Suprapubic skin (tissue), 4 donors: Measurements from ENCODE around the gene ZNF837. TPM values are rescaled to one million over a fixed set of nuclear protein-coding genes. Genes with fewer than 3 reads are reported as not detected.
"Not testable (repeated sequence)": the region's sequence is repeated elsewhere in the genome, so short reads cannot be mapped to it uniquely, and the experiment has no call there.

Experiments used
- DNase-seq, 2 donors: peaks; one replicate each; pipeline ENCODE4 v3.0.0-alpha.2; 2019; ENCODE audit warnings: low spot score in 2 of 2
- H3K27ac ChIP-seq: fragments of 200-600 bp; sonication (generic); one replicate; pipeline ENCODE4 v1.5.1; 2019
- H3K27me3 ChIP-seq: fragments of 200-600 bp; sonication (generic); one replicate; pipeline ENCODE4 v1.5.1; 2019
- H3K36me3 ChIP-seq: fragments of 200-600 bp; sonication (generic); one replicate; pipeline ENCODE4 v1.5.1; 2019
- H3K4me1 ChIP-seq: fragments of 200-600 bp; sonication (generic); one replicate; pipeline ENCODE4 v1.5.1; 2019
- H3K4me3 ChIP-seq: fragments of 200-600 bp; sonication (generic); one replicate; pipeline ENCODE4 v1.5.1; 2019; ENCODE audit warnings: mild to moderate bottlenecking
- H3K9me3 ChIP-seq: fragments of 200-600 bp; sonication (generic); one replicate; pipeline ENCODE4 v1.5.1; 2019
- EP300 ChIP-seq: sonication (generic); formaldehyde crosslinking; IDR thresholded peaks from one replicate; pipeline ENCODE4 v1.6.1; 2017; ENCODE audit warnings: antibody characterized with exemption
- POLR2A ChIP-seq, 2 donors: fragments of 450-650 bp; IDR thresholded peaks; one replicate each; pipeline ENCODE4 v1.6.1; 2017; ENCODE audit warnings: antibody characterized with exemption in 2 of 2, mild to moderate bottlenecking in 2 of 2, moderate library complexity in 2 of 2
- POLR2AphosphoS5 ChIP-seq, 3 donors: sonication (generic); formaldehyde crosslinking; IDR thresholded peaks; one replicate each; pipeline ENCODE4 v1.6.1; 2017; ENCODE audit warnings: antibody characterized with exemption in 3 of 3
- WGBS: methylation state at CpG from one replicate; pipeline ENCODE4 v1.1.5; 2018; 5-methylcytosine and 5-hydroxymethylcytosine counted together
- total RNA-seq, 4 donors: library from RNA; depleted of rRNA; stranded (reverse); fragments of >200 nt; gene quantifications; one replicate each; pipeline ENCODE4 v1.1.0, GENCODE V29; 2016
- TF ChIP-seq, protein P1 (sequence below), 2 donors: fragments of 200-600 bp in 1 of 2; fragments of 450-650 bp in 1 of 2; sonication (generic) in 1 of 2; IDR thresholded peaks; one replicate each; pipeline ENCODE4 v1.5.1; 2016 to 2019; ENCODE audit warnings: antibody characterized with exemption in 2 of 2, mild to moderate bottlenecking in 1 of 2, moderate library complexity in 1 of 2

ZNF837 gene
- total RNA-seq, 4 donors from 2014 or later = 2.6 to 6.2 (median 4.3) TPM

DNA sequence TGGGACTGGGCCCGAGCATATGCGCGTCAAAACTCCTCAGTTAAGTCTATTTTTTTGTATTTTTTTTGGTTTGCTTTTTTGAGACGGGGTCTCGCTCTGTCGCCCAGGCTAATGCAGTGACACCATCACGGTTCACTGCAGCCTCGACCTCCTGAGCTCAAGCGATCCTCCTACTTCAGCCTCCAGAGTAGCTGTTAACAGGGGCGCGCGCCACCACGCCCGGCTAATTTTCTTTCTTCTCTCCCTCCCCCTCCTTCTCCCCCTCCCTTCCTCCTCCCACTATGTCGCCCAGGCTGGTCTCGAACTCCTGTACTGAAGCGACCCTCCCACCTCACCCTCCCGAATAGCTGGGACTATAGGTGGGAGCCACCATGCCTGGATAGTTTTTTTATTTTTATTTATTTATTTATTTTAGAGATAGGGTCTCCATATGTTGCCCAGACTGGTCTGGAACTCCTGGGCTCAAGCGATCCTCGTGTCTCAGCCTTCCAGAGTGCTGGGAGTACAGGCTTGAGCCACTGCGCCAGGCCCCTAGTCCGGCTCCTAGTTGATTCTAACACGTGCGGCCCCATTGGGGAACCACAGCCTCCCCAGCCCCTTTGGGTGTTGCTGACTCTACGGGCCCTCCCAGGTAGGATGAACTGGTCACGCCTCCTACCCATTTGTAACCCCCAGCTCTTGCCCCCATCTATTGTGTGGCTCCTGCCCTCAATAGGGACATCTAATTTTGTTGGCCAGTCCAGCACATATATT is 806 bp upstream of the ZNF837 start:
- Histone ChIP-seq H3K27me3 (no peaks in the 10 kb centered on the region), H3K4me1 (peaks cover 39% of the 10 kb centered on the region), H3K36me3 (no peaks in the 10 kb centered on the region), H3K4me3 (peak overlapping the region; percentile 88), H3K27ac (peak overlapping the region; percentile 95), H3K9me3 (no peaks in the 10 kb centered on the region)
- 31% methylated on average over 26 of the region's 26 CpGs for WGBS
- TF ChIP-seq POLR2A (IDR thresholded peaks at IDR 0.05) (no peak), POLR2AphosphoS5 (IDR thresholded peaks at IDR 0.05) (no peak), EP300 (no peak)
- TF ChIP-seq, protein P1, sequence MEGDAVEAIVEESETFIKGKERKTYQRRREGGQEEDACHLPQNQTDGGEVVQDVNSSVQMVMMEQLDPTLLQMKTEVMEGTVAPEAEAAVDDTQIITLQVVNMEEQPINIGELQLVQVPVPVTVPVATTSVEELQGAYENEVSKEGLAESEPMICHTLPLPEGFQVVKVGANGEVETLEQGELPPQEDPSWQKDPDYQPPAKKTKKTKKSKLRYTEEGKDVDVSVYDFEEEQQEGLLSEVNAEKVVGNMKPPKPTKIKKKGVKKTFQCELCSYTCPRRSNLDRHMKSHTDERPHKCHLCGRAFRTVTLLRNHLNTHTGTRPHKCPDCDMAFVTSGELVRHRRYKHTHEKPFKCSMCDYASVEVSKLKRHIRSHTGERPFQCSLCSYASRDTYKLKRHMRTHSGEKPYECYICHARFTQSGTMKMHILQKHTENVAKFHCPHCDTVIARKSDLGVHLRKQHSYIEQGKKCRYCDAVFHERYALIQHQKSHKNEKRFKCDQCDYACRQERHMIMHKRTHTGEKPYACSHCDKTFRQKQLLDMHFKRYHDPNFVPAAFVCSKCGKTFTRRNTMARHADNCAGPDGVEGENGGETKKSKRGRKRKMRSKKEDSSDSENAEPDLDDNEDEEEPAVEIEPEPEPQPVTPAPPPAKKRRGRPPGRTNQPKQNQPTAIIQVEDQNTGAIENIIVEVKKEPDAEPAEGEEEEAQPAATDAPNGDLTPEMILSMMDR (IDR thresholded peaks at IDR 0.05) = no peak
- no peak for DNase-seq

DNA sequence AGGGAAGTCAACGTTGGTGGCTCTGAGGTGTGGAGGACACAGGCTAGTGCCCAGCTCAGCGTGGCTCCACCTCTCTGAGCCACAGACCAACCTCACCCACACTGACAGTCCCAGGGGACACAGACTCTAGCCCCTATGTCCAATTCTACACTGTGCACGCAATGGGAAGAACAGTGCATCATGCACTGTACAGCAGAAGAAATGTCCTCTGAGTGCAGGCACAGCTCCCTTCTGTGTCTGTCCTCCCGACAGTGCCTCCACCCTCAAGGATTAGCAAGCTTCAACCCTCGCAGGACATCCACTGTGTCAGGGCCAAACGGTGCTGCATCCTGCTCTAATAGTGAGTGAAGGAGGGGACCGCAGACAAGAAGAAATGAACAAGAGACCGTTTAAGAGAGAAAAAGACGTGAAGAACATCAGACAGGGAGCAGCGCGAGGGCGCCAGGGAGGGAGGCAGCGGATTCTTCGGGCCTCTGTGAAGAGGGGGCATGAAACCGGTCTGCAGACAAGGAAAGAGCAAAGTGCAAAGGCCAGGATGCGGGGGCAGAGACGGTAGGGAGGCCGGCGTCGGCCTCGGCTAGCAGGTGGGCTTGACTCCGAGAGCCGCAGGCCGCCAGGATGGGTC is 681 bp downstream of the ZNF837 start:
- no peak for DNase-seq
- Histone ChIP-seq H3K4me1 (peaks cover 26% of the 10 kb centered on the region), H3K4me3 (peak overlapping the region; percentile 88), H3K27me3 (no peaks in the 10 kb centered on the region), H3K9me3 (no peaks in the 10 kb centered on the region), H3K36me3 (no peaks in the 10 kb centered on the region), H3K27ac (peak overlapping the region; percentile 95)
- WGBS = 4% methylated on average over 24 of the region's 24 CpGs
- TF ChIP-seq, protein P1 (IDR thresholded peaks at IDR 0.05) = no peak
- no peak for TF ChIP-seq POLR2A (IDR thresholded peaks at IDR 0.05)
- TF ChIP-seq EP300 = no peak
- no peak for TF ChIP-seq POLR2AphosphoS5 (IDR thresholded peaks at IDR 0.05)

DNA sequence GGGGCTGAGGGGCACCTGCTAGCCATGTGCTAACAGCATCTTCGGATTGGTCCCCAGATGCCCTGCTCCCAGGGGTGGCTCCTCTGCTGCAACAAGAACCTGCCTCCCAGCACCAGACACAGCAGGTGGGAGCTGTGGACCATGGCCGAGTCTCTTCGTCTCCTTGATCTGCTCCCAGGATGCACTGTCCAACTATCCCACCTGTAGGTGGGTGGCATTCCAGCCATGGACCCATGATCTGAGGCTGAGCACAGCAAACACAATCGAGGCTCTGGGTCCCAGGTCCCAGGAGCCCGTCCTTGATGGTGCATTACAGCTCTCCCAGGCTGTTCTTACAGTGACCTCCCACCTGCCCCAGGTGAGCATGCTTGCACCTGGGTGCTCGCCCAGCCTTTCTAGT is 1.6 kb downstream of the ZNF837 start:
- Histone ChIP-seq H3K9me3 (no peaks in the 10 kb centered on the region), H3K4me3 (no peak overlapping the region), H3K27ac (no peak overlapping the region), H3K4me1 (peaks cover 24% of the 10 kb centered on the region), H3K27me3 (no peaks in the 10 kb centered on the region), H3K36me3 (no peaks in the 10 kb centered on the region)
- WGBS = 89% methylated on average over 3 of the region's 6 CpGs
- DNase-seq = no peak
- TF ChIP-seq POLR2AphosphoS5 (IDR thresholded peaks at IDR 0.05) (no peak), POLR2A (IDR thresholded peaks at IDR 0.05) (no peak), EP300 (no peak)
- TF ChIP-seq, protein P1 (IDR thresholded peaks at IDR 0.05) = no peak

DNA sequence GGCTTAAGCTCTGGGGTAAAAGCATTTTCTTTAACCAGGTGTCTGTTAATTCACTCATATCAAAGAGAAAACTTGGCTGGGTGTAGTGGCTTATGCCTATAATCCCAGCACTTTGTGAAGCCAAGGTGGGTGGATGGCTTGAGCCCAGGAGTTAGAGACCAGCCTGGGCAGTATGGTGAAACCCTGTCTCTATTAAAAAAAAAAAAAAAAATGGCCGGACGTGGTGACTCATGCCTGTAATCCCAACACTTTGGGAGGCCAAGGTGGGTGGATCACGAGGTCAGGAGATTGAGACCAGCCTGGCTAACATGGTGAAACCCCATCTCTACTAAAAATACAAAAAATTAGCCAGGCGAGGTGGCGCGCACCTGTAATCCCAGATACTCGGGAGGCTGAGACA is 4.1 kb downstream of the ZNF837 start:
- not testable (repeated sequence) for H3K36me3 ChIP-seq, H3K27ac ChIP-seq
- 86% methylated on average over 7 of the region's 7 CpGs for WGBS

DNA sequence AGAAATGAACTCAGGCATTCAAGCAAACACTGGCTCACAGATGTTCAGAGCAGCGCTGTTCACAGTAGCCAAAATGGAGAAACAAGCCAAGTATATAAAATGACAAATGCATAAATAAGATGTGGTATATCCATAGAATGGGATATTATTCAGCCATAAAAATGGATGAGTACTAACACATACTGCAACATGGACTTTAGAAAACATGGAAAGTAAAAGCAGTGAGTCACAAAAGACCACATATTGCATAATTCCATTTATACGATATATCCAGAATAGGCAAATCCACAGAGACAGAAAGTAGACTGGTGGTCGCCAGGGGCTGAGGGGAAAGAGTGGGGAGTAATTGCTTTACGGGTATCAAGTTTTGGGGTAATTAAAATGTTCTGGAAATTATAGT is 6.6 kb downstream of the ZNF837 start:
- Histone ChIP-seq H3K9me3 (no peaks in the 10 kb centered on the region), H3K27ac (no peak overlapping the region), H3K27me3 (no peaks in the 10 kb centered on the region), H3K36me3 (peaks cover under 1% of the 10 kb centered on the region), H3K4me3 (no peak overlapping the region), H3K4me1 (no peaks in the 10 kb centered on the region)
- no peak for TF ChIP-seq POLR2AphosphoS5 (IDR thresholded peaks at IDR 0.05)
- DNase-seq = no peak
- WGBS = 81% methylated on average over 4 of the region's 4 CpGs

More for the DNA sequence above, 4.1 kb downstream of the ZNF837 start:
- DNase-seq, H3K9me3 ChIP-seq, H3K4me3 ChIP-seq, H3K27me3 ChIP-seq: not testable (repeated sequence)
- H3K4me1 ChIP-seq = peaks cover 16% of the 10 kb centered on the region

DNA sequence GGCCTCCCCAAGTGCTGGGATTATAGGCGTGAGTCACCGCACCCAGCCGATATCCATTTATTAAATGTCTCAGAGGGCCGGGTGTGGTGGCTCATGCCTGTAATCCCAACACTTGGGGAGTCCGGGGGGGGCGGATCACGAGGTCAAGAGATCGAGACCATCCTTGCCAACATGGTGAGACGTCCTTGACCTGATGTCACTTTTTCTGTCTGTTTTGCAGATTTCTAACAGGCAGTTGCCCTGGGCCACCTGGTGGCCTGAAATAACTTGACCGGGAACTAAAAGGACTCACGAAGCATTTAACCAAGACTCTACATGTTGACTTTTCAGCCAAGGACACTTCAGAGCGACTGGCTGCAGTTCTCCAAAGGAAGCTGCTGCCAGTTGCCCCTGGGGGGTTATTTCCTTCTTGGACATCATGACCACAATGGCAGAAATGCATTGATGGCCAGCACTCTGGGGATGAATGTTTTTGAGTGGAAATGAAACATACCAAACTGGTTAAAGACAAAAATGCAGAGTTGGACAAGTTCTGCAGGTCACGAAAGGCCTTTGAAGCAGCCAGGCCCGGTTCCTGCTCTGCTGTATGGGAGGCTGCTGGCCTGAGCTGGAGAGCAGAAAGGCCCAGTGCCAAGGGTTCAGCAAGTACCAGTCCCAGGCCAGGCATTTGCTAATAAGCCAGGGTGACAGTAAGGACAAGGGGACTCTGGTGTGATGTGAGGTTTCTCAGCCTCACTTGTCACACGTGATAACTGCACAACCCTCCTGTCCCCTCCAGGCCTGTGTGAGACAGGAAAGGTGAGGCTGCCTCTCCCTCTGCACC is 8.3 kb downstream of the ZNF837 start:
- TF ChIP-seq EP300 = no peak
- TF ChIP-seq POLR2A (IDR thresholded peaks at IDR 0.05) = no peak
- TF ChIP-seq, protein P1 (IDR thresholded peaks at IDR 0.05) = no peak
- no peak for TF ChIP-seq POLR2AphosphoS5 (IDR thresholded peaks at IDR 0.05)
- no peak for DNase-seq
- no peaks in the 10 kb centered on the region for H3K4me1 ChIP-seq
- peaks cover 16% of the 10 kb centered on the region for H3K36me3 ChIP-seq
- H3K4me3 ChIP-seq = no peak overlapping the region
- WGBS = 71% methylated on average over 15 of the region's 15 CpGs
- no peaks in the 10 kb centered on the region for H3K9me3 ChIP-seq
- no peak overlapping the region for H3K27ac ChIP-seq
- H3K27me3 ChIP-seq = no peaks in the 10 kb centered on the region
